Fibroblast of mammary gland (primary cell): Measurements from ENCODE around the gene VTCN1.

Experiments
- DNase-seq: peaks from one replicate; pipeline ENCODE4 v3.0.0-alpha.2; 2010; ENCODE audit warnings: low read depth
- H3K4me3 ChIP-seq: 2 replicates; pipeline ENCODE4 v1.5.1; 2011; ENCODE audit warnings: low read depth, mild to moderate bottlenecking, low read length, moderate library complexity; ENCODE audit not compliant: control insufficient read depth
- CTCF ChIP-seq: conservative IDR thresholded peaks from 2 replicates; pipeline ENCODE4 v1.5.1; 2011; ENCODE audit warnings: low read depth, low read length, inconsistent platforms; ENCODE audit not compliant: control insufficient read depth, insufficient read depth

The VTCN1 gene

GRCh38 chr1:117117697-117118096 lies 93.0 kb downstream of the VTCN1 start:
- DNase-seq = no peak
- no peak for TF ChIP-seq CTCF
- no peak overlapping the region for H3K4me3 ChIP-seq

GRCh38 chr1:117116784-117117130 lies 94.0 kb downstream of the VTCN1 start:
- TF ChIP-seq CTCF = no peak
- no peak overlapping the region for H3K4me3 ChIP-seq
- no peak for DNase-seq

- no peak for DNase-seq
- no peak for TF ChIP-seq CTCF
Measured at GRCh38 chr1:117116090-117116783, 94.5 kb downstream of the VTCN1 start.

GRCh38 chr1:117114877-117115276 lies 95.8 kb downstream of the VTCN1 start:
- TF ChIP-seq CTCF = no peak
- H3K4me3 ChIP-seq = no peak overlapping the region
- no peak for DNase-seq

More at GRCh38 chr1:117116090-117116783, 94.5 kb downstream of the VTCN1 start:
- H3K4me3 ChIP-seq = no peak overlapping the region

- no peak overlapping the region for H3K4me3 ChIP-seq
- no peak for TF ChIP-seq CTCF
- DNase-seq = no peak
Measured at GRCh38 chr1:117113199-117113598, 97.5 kb downstream of the VTCN1 start.

- H3K4me3 ChIP-seq = no peak overlapping the region
- no peak for DNase-seq
- no peak for TF ChIP-seq CTCF
Measured at GRCh38 chr1:117112047-117112717, 98.5 kb downstream of the VTCN1 start.
